HCT116 (cell line): ENCODE data around the gene TNFRSF14. TPM values are rescaled to one million over a fixed set of nuclear protein-coding genes. Genes with fewer than 3 reads are reported as not detected.

ENCODE experiments used
- ATAC-seq: fragments of 200-7000 bp; cut with Tn5 transposase; 2 replicates; pipeline ENCODE4 v1.9.1; 2020; ENCODE audit warnings: mild to moderate bottlenecking, moderate library complexity
- BruUV-seq: library from RNA; stranded (reverse); fragments of 400-500 nt; replicated peaks from 2 replicates; lab custom pipeline; 2021; lab: Mats Ljungman, UMichigan
- CTCF ChIA-PET: fragments of 300-600 bp; sonication (Branson Sonifier 250); formaldehyde crosslinking; loops from one replicate; lab custom pipeline; 2021; ENCODE audit warnings: antibody characterized with exemption; lab: Charles Lee
- POLR2A ChIA-PET: fragments of 300-600, 350-600 bp; sonication (Branson Sonifier 250); formaldehyde crosslinking; loops from one replicate; lab custom pipeline; 2021; ENCODE audit warnings: antibody characterized with exemption; lab: Charles Lee
- RAD21 ChIA-PET, 2 experiments: fragments of 300-600 bp; sonication (Branson Sonifier 250); formaldehyde crosslinking; loops; one replicate each; lab custom pipeline; 2023; ENCODE audit warnings: low total read pairs in 2 of 2; ENCODE audit not compliant: uncharacterized antibody in 2 of 2, unreplicated experiment in 2 of 2, low non-redundant PET in 1 of 2; lab: Charles Lee
- DNase-seq: peaks from one replicate; pipeline ENCODE4 v3.0.0-alpha.2; 2010; ENCODE audit warnings: low read depth, low spot score
- H2AFZ ChIP-seq: fragments of 200-600 bp; shearing (Covaris generic), sonication (generic); 2 replicates; pipeline ENCODE4 v1.6.1; 2017; ENCODE audit warnings: low read depth, mixed run types, mixed read lengths, antibody characterized with exemption, low read length; ENCODE audit not compliant: poor library complexity, severe bottlenecking
- H3K27ac ChIP-seq: 2 replicates; pipeline ENCODE4 v1.5.1; 2012; ENCODE audit warnings: low read depth, low read length
- H3K27me3 ChIP-seq: fragments of 200-600 bp; sonication (generic); 2 replicates; pipeline ENCODE4 v1.6.1; 2016; ENCODE audit warnings: mixed run types, low read length, mixed read lengths; ENCODE audit not compliant: insufficient read depth
- H3K36me3 ChIP-seq, 2 experiments: fragments of 200-500 bp in 1 of 2; fragments of 200-600 bp in 1 of 2; sonication (Bioruptor generic) in 1 of 2; sonication (generic) in 1 of 2; 2 replicates each; pipeline versions ENCODE4 v1.5.1 to v1.6.1; 2014 to 2016; ENCODE audit warnings: low read length in 2 of 2, inconsistent platforms in 1 of 2, mixed read lengths in 1 of 2, mixed run types in 1 of 2; ENCODE audit not compliant: insufficient read depth in 2 of 2, control insufficient read depth in 1 of 2
- H3K4me1 ChIP-seq, 2 experiments: fragments of 200-600 bp in 1 of 2; sonication (generic) in 1 of 2; 2 replicates each; pipeline versions ENCODE4 v1.5.1 to v1.6.1; 2012 to 2017; ENCODE audit warnings: low read length in 2 of 2, inconsistent platforms in 1 of 2, mild to moderate bottlenecking in 1 of 2, mixed read lengths in 1 of 2, mixed run types in 1 of 2, moderate library complexity in 1 of 2; ENCODE audit not compliant: insufficient read depth in 2 of 2, control insufficient read depth in 1 of 2
- H3K4me2 ChIP-seq: fragments of 200-600 bp; sonication (generic); 2 replicates; pipeline ENCODE4 v1.6.1; 2017; ENCODE audit warnings: mixed run types, low read length, mixed read lengths
- H3K4me3 ChIP-seq, 2 experiments: fragments of 200-600 bp in 1 of 2; sonication (generic) in 1 of 2; replicated peaks in 1 of 2; 2 replicates each; pipeline ENCODE4 v1.5.1; 2011 to 2016; ENCODE audit warnings: low read length in 2 of 2, control low read depth in 1 of 2, low read depth in 1 of 2, mild to moderate bottlenecking in 1 of 2, mixed read lengths in 1 of 2, mixed run types in 1 of 2
- H3K79me2 ChIP-seq: fragments of 200-600 bp; sonication (generic); 2 replicates; pipeline ENCODE4 v1.6.1; 2017; ENCODE audit warnings: mild to moderate bottlenecking, mixed run types, low read length, moderate library complexity, mixed read lengths; ENCODE audit not compliant: insufficient read depth
- H3K9ac ChIP-seq: fragments of 200-600 bp; sonication (generic); 2 replicates; pipeline ENCODE4 v1.6.1; 2016; ENCODE audit warnings: low read length, mixed read lengths
- H3K9me2 ChIP-seq: fragments of 200-600 bp; sonication (generic), shearing (Covaris generic); 2 replicates; pipeline ENCODE4 v1.6.1; 2017; ENCODE audit warnings: mixed run types, mild to moderate bottlenecking, moderate library complexity; ENCODE audit not compliant: insufficient read depth
- H3K9me3 ChIP-seq, 2 experiments: fragments of 200-500 bp in 1 of 2; fragments of 200-600 bp in 1 of 2; sonication (Bioruptor generic) in 1 of 2; sonication (generic) in 1 of 2; 2 replicates each; pipeline ENCODE4 v1.6.1; 2014 to 2017; ENCODE audit warnings: low read length in 2 of 2, mixed read lengths in 2 of 2, inconsistent platforms in 1 of 2, low read depth in 1 of 2, mild to moderate bottlenecking in 1 of 2, mixed run types in 1 of 2, moderate library complexity in 1 of 2; ENCODE audit not compliant: control insufficient read depth in 1 of 2, insufficient read depth in 1 of 2
- H4K20me1 ChIP-seq: fragments of 200-600 bp; sonication (generic), shearing (Covaris generic); 2 replicates; pipeline ENCODE4 v1.6.1; 2017; ENCODE audit warnings: mixed run types, mild to moderate bottlenecking, moderate library complexity; ENCODE audit not compliant: insufficient read depth
- ELF1 ChIP-seq: IDR thresholded peaks from 2 replicates; pipeline ENCODE4 v1.6.1; 2012; ENCODE audit warnings: low read depth, borderline replicate concordance
- FOSL1 ChIP-seq: IDR thresholded peaks from 2 replicates; pipeline ENCODE4 v1.6.1; 2012; ENCODE audit warnings: low read depth
- POLR2A ChIP-seq: IDR thresholded peaks from 2 replicates; pipeline ENCODE4 v1.7.0; 2011; ENCODE audit warnings: borderline replicate concordance; ENCODE audit not compliant: insufficient read depth, insufficient read length; ENCODE audit errors: extremely low read depth
- SIN3A ChIP-seq: IDR thresholded peaks from 2 replicates; pipeline ENCODE4 v1.6.1; 2012; ENCODE audit warnings: low read depth
- SRF ChIP-seq: IDR thresholded peaks from 2 replicates; pipeline ENCODE4 v1.6.1; 2012; ENCODE audit warnings: low read depth
- intact Hi-C: fragments of 100-400 bp; cut with micrococcal nuclease; formaldehyde crosslinking; loops from 2 replicates; pipeline ENCODE4 v1.10.0; 2022
- total RNA-seq: library from RNA; stranded (reverse); gene quantifications from one replicate; pipeline ENCODE4 v1.2.1, GENCODE V29; 2021; ENCODE audit not compliant: unreplicated experiment
- TF ChIP-seq, protein P1 (sequence below): IDR thresholded peaks from 2 replicates; pipeline ENCODE4 v1.6.1; 2012
- TF ChIP-seq, protein P2 (sequence below), 3 experiments: fragments of 200-600 bp in 1 of 3; sonication (generic) in 1 of 3; IDR thresholded peaks in 2 of 3; conservative IDR thresholded peaks in 1 of 3; 2 replicates each; pipeline ENCODE4 v1.5.1; 2012 to 2017; ENCODE audit warnings: low read depth in 2 of 3, low read length in 2 of 3, antibody characterized with exemption in 1 of 3, borderline replicate concordance in 1 of 3, control low read depth in 1 of 3, mild to moderate bottlenecking in 1 of 3, mixed read lengths in 1 of 3, mixed run types in 1 of 3, moderate library complexity in 1 of 3; ENCODE audit not compliant: insufficient read depth in 1 of 3

TNFRSF14 gene
- total RNA-seq, 1 experiment from 2014 or later = 0.66 TPM

DNA sequence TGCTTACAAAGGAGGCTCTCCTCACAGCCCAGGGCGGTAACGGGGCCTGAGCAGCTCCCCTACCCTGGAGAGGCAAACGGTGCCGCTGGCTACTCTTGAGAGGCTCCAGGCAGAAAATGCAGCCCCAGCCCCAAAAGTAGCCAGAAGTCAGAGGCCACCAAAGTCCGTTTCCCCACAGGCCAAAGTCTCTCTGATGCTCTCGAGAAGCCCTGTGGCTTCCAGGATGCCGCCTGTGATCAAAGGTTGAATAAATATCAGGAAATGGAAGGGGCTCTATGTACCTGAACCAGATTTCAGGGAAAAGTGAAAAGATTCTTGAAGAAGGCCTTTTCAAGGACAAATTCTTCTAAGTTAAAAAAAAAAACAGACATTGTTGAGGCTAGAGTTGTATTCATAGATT, 33.9 kb upstream of the TNFRSF14 start:
- Histone ChIP-seq H3K9ac (no peak overlapping the region), H4K20me1 (peaks cover 8% of the 10 kb centered on the region; the same call in 1 of the 2 replicates), H3K4me3 (no peak overlapping the region), H3K79me2 (peaks cover 50% of the 10 kb centered on the region), H3K36me3 (peaks cover 15 to 19% of the 10 kb centered on the region in 2 experiments; a peak in 3 of 4 replicates), H3K4me2 (no peak overlapping the region), H2AFZ (no peak overlapping the region), H3K4me1 (peaks cover 13 to 18% of the 10 kb centered on the region in 2 experiments; a peak in 3 of 4 replicates), H3K9me2 (no peaks in the 10 kb centered on the region), H3K27me3 (no peaks in the 10 kb centered on the region), H3K9me3 (no peaks in the 10 kb centered on the region), H3K27ac (no peak overlapping the region)
- RAD21 ChIA-PET = no interaction called here
- TF ChIP-seq POLR2A = no peak
- no peak for TF ChIP-seq SRF
- TF ChIP-seq, protein P1, sequence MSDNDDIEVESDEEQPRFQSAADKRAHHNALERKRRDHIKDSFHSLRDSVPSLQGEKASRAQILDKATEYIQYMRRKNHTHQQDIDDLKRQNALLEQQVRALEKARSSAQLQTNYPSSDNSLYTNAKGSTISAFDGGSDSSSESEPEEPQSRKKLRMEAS = no peak
- TF ChIP-seq ELF1 = no peak
- no peak for TF ChIP-seq FOSL1
- TF ChIP-seq, protein P2, sequence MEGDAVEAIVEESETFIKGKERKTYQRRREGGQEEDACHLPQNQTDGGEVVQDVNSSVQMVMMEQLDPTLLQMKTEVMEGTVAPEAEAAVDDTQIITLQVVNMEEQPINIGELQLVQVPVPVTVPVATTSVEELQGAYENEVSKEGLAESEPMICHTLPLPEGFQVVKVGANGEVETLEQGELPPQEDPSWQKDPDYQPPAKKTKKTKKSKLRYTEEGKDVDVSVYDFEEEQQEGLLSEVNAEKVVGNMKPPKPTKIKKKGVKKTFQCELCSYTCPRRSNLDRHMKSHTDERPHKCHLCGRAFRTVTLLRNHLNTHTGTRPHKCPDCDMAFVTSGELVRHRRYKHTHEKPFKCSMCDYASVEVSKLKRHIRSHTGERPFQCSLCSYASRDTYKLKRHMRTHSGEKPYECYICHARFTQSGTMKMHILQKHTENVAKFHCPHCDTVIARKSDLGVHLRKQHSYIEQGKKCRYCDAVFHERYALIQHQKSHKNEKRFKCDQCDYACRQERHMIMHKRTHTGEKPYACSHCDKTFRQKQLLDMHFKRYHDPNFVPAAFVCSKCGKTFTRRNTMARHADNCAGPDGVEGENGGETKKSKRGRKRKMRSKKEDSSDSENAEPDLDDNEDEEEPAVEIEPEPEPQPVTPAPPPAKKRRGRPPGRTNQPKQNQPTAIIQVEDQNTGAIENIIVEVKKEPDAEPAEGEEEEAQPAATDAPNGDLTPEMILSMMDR (IDR thresholded peaks at IDR 0.05 in 2 of 3, conservative IDR thresholded peaks at IDR 0.05 in 1 of 3; ENCODE audit: borderline replicate concordance in 1 of 3, insufficient read depth in 1 of 3, low read depth in 2 of 3, low read length in 2 of 3) = no peak
- TF ChIP-seq SIN3A = no peak
- CTCF ChIA-PET = no interaction called here
- intact Hi-C loops = no loop called here
- ATAC-seq = no peak
- POLR2A ChIA-PET = no interaction called here
- DNase-seq = no peak
- no TSS peak for BruUV-seq
